HepG2 (cell line): Measurements from ENCODE around the gene TPCN2. TPM values are rescaled to one million over a fixed set of nuclear protein-coding genes. Genes with fewer than 3 reads are reported as not detected.

ENCODE experiments used
- ATAC-seq: fragments of 200-7000 bp; cut with Tn5 transposase; 3 replicates; pipeline ENCODE4 v1.9.1; 2020; ENCODE audit warnings: mild to moderate bottlenecking, moderate library complexity
- BruUV-seq: library from RNA; stranded (reverse); fragments of 400-500 nt; replicated peaks from 2 replicates; lab custom pipeline; 2021; lab: Mats Ljungman, UMichigan
- CTCF ChIA-PET: fragments of 300-600 bp; formaldehyde crosslinking; extraction: SDS; loops from one replicate; lab custom pipeline; 2021; ENCODE audit warnings: low total read pairs, inconsistent platforms, low intra/inter-chr PET ratio; lab: Yijun Ruan, JAX
- POLR2A ChIA-PET: fragments of 350-600 bp; sonication (Branson Sonifier 250); formaldehyde crosslinking; loops from one replicate; lab custom pipeline; 2020; ENCODE audit warnings: antibody characterized with exemption, inconsistent platforms; lab: Yijun Ruan, JAX
- DNase-seq: peaks from one replicate; pipeline ENCODE4 v3.0.0-alpha.2; 2015; ENCODE audit warnings: low spot score
- FAIRE-seq: peaks from 3 replicates; lab custom pipeline; 2011; peaks lifted over from hg19 to GRCh38; lab: Jason Lieb, UNC
- H2AFZ ChIP-seq: one replicate; pipeline ENCODE4 v1.6.1; 2011; ENCODE audit warnings: low read length, inconsistent platforms
- H3K27ac ChIP-seq: fragments of 300-600 bp; 3 replicates; pipeline ENCODE4 v1.8.0; 2011; ENCODE audit warnings: mixed run types, mild to moderate bottlenecking, mixed read lengths, low read length, inconsistent platforms; ENCODE audit not compliant: insufficient read depth; ENCODE audit errors: extremely low read length
- H3K27me3 ChIP-seq, 2 experiments: fragments of 200-600 bp in 1 of 2; 2 replicates in 1 of 2; 3 replicates in 1 of 2; pipeline versions ENCODE4 v1.6.0 to v1.8.0; 2011; ENCODE audit warnings: low read length in 2 of 2, mild to moderate bottlenecking in 2 of 2, moderate library complexity in 2 of 2, inconsistent platforms in 1 of 2; ENCODE audit not compliant: insufficient read depth in 2 of 2, control insufficient read depth in 1 of 2
- H3K36me3 ChIP-seq, 2 experiments: fragments of 200-600 bp in 1 of 2; replicated peaks in 1 of 2; 2 replicates in 1 of 2; 3 replicates in 1 of 2; pipeline versions ENCODE4 v1.5.1 to v1.8.0; 2011; ENCODE audit warnings: low read length in 2 of 2, inconsistent platforms in 1 of 2; ENCODE audit not compliant: insufficient read depth in 2 of 2, control insufficient read depth in 1 of 2
- H3K4me1 ChIP-seq: 2 replicates; pipeline ENCODE4 v1.5.1; 2012; ENCODE audit warnings: low read length, inconsistent platforms; ENCODE audit not compliant: insufficient read depth
- H3K4me2 ChIP-seq: 2 replicates; pipeline ENCODE4 v1.6.0; 2011; ENCODE audit warnings: low read depth, low read length, inconsistent platforms
- H3K4me3 ChIP-seq, 3 experiments: fragments of 200-600 bp in 1 of 3; sonication (generic), shearing (Covaris generic) in 1 of 3; replicated peaks in 1 of 3; 2 replicates each; pipeline ENCODE4 v1.5.1; 2011 to 2016; ENCODE audit warnings: low read length in 3 of 3, inconsistent platforms in 2 of 3, low read depth in 2 of 3, mild to moderate bottlenecking in 2 of 3, control low read depth in 1 of 3, mixed read lengths in 1 of 3; ENCODE audit not compliant: insufficient read depth in 1 of 3
- H3K79me2 ChIP-seq: one replicate; pipeline ENCODE4 v1.6.1; 2011; ENCODE audit warnings: low read length, inconsistent platforms; ENCODE audit not compliant: insufficient read depth
- H3K9ac ChIP-seq: 2 replicates; pipeline ENCODE4 v1.6.0; 2011; ENCODE audit warnings: mild to moderate bottlenecking, low read depth, low read length, inconsistent platforms; ENCODE audit not compliant: insufficient read depth
- H3K9me3 ChIP-seq: 2 replicates; pipeline ENCODE4 v1.5.1; 2012; ENCODE audit warnings: mild to moderate bottlenecking, low read length
- H4K20me1 ChIP-seq: 2 replicates; pipeline ENCODE4 v1.6.0; 2011; ENCODE audit warnings: inconsistent platforms, mild to moderate bottlenecking, low read length, moderate library complexity; ENCODE audit not compliant: insufficient read depth
- CREM ChIP-seq, 2 experiments: sonication (generic) in 1 of 2; formaldehyde crosslinking in 1 of 2; IDR thresholded peaks; 2 replicates each; pipeline versions ENCODE4 v1.4.0 to v1.6.1; 2016 to 2020; ENCODE audit warnings: antibody characterized with exemption in 1 of 2, mild to moderate bottlenecking in 1 of 2, missing genetic modification reagents in 1 of 2
- ZNF446 ChIP-seq: sonication (generic); formaldehyde crosslinking; IDR thresholded peaks from 2 replicates; pipeline ENCODE4 v1.5.0; 2020; ENCODE audit warnings: mild to moderate bottlenecking, missing genetic modification reagents
- ZSCAN9 ChIP-seq: IDR thresholded peaks from 2 replicates; pipeline ENCODE4 v1.6.1; 2016; ENCODE audit warnings: borderline replicate concordance
- WGBS: methylation state at CpG from one replicate; pipeline ENCODE4 v1.1.6; 2017; ENCODE audit warnings: low lambda C conversion rate; 5-methylcytosine and 5-hydroxymethylcytosine counted together
- in situ Hi-C: cut with HindIII; loops from 2 replicates; pipeline ENCODE4 v1.10.0; 2017; ENCODE audit warnings: low pct_unique_long_range_greater_than_20kb; ENCODE audit not compliant: extremely low pct_ligation_motif_present
- intact Hi-C: fragments of 100-400 bp; cut with micrococcal nuclease; formaldehyde crosslinking; loops from one replicate; pipeline ENCODE4 v1.10.0; 2022; ENCODE audit not compliant: unreplicated experiment
- polyA plus RNA-seq, 8 experiments: library from polyadenylated mRNA; depleted of rRNA in 3 of 8; stranded (reverse) in 7 of 8; unstranded in 1 of 8; fragments of >200 nt; fragmentation: Illumina TruSeq in 4 of 8; extraction: Trizol in 4 of 8; gene quantifications; 2 replicates each; pipeline versions ENCODE4 v1.2.1 to v1.2.3, GENCODE V29; 2011 to 2016; ENCODE audit warnings: low read depth in 4 of 8, missing spikeins in 1 of 8, mixed read lengths in 1 of 8; ENCODE audit not compliant: insufficient read depth in 1 of 8
- total RNA-seq, 5 experiments: library from RNA; depleted of rRNA; stranded (reverse); fragments of >200 nt; fragmentation: Illumina TruSeq; extraction: Trizol; gene quantifications; 2 replicates each; pipeline ENCODE4 v1.2.3, GENCODE V29; 2016; ENCODE audit warnings: low read depth in 1 of 5
- TF ChIP-seq, protein P1 (sequence below): sonication (generic); formaldehyde crosslinking; conservative IDR thresholded peaks from 2 replicates; pipeline ENCODE4 v1.4.0; 2020; ENCODE audit warnings: mild to moderate bottlenecking, missing genetic modification reagents, moderate library complexity
- TF ChIP-seq, protein P2 (sequence below): sonication (generic); formaldehyde crosslinking; IDR thresholded peaks from 2 replicates; pipeline ENCODE4; 2020; ENCODE audit warnings: missing genetic modification reagents, mild to moderate bottlenecking, borderline replicate concordance

The TPCN2 gene
- total and polyA plus RNA-seq, 2 of the 13 experiments (the other 11 are each of a cell fraction or from before 2014, with no cell fraction given): 5.6 to 5.9 TPM

DNA sequence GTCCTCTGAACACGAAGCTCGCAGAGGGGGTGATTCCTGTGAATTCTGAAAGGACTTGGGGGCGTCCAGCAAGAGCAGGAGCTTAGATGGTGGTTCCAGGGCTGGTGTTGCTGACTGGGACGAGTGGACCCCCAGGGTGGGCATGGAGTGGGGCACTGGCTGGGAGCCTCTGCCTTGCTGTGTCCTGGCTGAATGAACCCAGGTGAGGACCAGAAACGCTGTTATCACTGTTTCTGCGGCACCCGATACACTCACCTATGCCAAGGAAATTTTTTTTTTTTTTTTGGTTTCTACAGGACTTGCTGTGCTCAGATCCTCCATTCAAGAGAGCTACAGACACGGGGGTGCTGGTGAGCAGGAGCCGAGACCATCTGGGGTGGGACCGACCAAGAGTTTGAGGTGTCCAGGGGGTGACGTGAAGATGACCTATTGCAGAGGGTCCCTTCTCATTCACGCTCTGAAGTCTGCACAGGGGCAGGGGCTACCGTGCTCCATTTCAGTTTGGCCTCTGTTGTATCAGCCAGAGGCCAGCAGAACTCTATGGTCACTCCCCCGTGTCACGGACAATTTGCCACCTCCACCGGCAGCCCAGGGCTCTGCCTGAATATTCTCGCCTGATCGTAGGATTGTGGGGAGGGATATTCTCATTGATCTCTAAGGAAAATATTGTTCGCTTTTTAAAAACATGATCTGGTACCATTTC, 110.6 kb downstream of the TPCN2 start (continued):
- TF ChIP-seq, protein P1, sequence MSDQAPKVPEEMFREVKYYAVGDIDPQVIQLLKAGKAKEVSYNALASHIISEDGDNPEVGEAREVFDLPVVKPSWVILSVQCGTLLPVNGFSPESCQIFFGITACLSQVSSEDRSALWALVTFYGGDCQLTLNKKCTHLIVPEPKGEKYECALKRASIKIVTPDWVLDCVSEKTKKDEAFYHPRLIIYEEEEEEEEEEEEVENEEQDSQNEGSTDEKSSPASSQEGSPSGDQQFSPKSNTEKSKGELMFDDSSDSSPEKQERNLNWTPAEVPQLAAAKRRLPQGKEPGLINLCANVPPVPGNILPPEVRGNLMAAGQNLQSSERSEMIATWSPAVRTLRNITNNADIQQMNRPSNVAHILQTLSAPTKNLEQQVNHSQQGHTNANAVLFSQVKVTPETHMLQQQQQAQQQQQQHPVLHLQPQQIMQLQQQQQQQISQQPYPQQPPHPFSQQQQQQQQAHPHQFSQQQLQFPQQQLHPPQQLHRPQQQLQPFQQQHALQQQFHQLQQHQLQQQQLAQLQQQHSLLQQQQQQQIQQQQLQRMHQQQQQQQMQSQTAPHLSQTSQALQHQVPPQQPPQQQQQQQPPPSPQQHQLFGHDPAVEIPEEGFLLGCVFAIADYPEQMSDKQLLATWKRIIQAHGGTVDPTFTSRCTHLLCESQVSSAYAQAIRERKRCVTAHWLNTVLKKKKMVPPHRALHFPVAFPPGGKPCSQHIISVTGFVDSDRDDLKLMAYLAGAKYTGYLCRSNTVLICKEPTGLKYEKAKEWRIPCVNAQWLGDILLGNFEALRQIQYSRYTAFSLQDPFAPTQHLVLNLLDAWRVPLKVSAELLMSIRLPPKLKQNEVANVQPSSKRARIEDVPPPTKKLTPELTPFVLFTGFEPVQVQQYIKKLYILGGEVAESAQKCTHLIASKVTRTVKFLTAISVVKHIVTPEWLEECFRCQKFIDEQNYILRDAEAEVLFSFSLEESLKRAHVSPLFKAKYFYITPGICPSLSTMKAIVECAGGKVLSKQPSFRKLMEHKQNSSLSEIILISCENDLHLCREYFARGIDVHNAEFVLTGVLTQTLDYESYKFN (CRISPR knock-in tag): no peak
- TF ChIP-seq, protein P2, sequence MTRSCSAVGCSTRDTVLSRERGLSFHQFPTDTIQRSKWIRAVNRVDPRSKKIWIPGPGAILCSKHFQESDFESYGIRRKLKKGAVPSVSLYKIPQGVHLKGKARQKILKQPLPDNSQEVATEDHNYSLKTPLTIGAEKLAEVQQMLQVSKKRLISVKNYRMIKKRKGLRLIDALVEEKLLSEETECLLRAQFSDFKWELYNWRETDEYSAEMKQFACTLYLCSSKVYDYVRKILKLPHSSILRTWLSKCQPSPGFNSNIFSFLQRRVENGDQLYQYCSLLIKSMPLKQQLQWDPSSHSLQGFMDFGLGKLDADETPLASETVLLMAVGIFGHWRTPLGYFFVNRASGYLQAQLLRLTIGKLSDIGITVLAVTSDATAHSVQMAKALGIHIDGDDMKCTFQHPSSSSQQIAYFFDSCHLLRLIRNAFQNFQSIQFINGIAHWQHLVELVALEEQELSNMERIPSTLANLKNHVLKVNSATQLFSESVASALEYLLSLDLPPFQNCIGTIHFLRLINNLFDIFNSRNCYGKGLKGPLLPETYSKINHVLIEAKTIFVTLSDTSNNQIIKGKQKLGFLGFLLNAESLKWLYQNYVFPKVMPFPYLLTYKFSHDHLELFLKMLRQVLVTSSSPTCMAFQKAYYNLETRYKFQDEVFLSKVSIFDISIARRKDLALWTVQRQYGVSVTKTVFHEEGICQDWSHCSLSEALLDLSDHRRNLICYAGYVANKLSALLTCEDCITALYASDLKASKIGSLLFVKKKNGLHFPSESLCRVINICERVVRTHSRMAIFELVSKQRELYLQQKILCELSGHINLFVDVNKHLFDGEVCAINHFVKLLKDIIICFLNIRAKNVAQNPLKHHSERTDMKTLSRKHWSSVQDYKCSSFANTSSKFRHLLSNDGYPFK (CRISPR knock-in tag): no peak

DNA sequence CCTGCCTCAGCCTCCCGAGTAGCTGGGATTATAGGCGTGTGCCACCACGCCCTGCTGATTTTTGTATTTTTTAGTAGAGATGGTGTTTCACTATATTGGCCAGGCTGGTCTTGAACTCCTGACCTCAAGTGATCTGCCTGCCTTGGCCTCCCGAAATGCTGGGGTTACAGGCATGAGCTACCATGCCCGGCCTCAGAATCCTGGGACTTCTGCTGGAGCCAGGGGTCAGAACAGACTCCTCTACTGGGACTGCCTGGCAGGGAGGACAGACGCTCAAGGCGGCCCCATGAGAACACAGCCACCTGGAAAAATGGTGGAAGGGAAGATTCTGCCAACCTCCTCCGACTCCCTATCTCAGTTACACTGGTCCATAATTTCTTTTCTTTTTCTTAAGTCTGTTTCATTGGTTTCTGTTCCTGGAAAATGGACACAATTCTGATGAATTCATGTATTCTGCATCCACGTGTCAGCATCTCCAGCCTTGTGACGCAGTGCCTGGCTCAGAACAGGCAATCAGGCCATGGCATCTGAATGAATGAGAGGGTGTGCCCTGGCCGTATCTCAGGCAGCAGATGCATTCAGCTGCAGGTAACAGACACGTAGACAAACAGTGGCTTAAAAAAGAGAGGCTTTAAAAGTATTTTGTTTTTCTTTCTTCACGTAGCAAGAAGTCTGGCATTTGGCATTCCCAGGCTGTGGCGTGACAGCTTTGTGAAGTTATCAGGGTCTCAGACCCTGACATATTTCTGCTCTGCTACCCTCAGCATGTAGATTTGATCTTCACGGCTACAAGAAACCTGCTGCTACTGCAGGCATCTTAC, 111.8 kb downstream of the TPCN2 start:
- TF ChIP-seq ZNF446 (no peak), ZSCAN9 (no peak), CREM (IDR thresholded peaks at IDR 0.05) (no peak), CREM (CRISPR knock-in tag; IDR thresholded peaks at IDR 0.05) (no peak)
- TF ChIP-seq, all 625 proteins: peak for 0
- WGBS: 69% methylated on average over 14 of the region's 15 CpGs
- in situ Hi-C loops: no loop called here
- ATAC-seq (no peak), FAIRE-seq (no peak), DNase-seq (no peak)
- Histone ChIP-seq H3K9ac (no peak overlapping the region), H3K27me3 (peaks cover 0 to 5% of the 10 kb centered on the region in 2 experiments; a peak in 1 of 5 replicates), H4K20me1 (no peaks in the 10 kb centered on the region), H3K79me2 (no peaks in the 10 kb centered on the region), H3K4me1 (peaks cover 35% of the 10 kb centered on the region), H3K27ac (no peak overlapping the region), H3K9me3 (no peaks in the 10 kb centered on the region), H3K4me3 (no peak overlapping the region), H3K36me3 (no peaks in the 10 kb centered on the region), H2AFZ (no peak overlapping the region), H3K4me2 (no peak overlapping the region)
- ChIA-PET POLR2A (no interaction called here), CTCF (no interaction called here)
- BruUV-seq: no TSS peak
- intact Hi-C loops: no loop called here
